Brain microvascular endothelial cell (primary cell): ENCODE measurements around the gene KPRP.

Source experiments
- DNase-seq: peaks from one replicate; pipeline ENCODE4 v3.0.0-alpha.2; 2020
- H3K27ac ChIP-seq: fragments of 250-450 bp; sonication (Bioruptor Pico); 2 replicates; pipeline ENCODE4 v1.5.1; 2020; ENCODE audit warnings: mild to moderate bottlenecking, moderate library complexity
- H3K27me3 ChIP-seq: fragments of 250-450 bp; sonication (Bioruptor Pico); replicated peaks from 2 replicates; pipeline ENCODE4 v1.5.1; 2020; ENCODE audit warnings: mild to moderate bottlenecking
- H3K36me3 ChIP-seq: fragments of 250-450 bp; sonication (Bioruptor Pico); replicated peaks from 2 replicates; pipeline ENCODE4 v1.5.1; 2020; ENCODE audit warnings: mild to moderate bottlenecking
- H3K4me3 ChIP-seq: 2 replicates; pipeline ENCODE4 v1.5.1; 2011; ENCODE audit warnings: low read depth, mild to moderate bottlenecking, control low read depth, low read length, moderate library complexity
- in situ Hi-C: cut with HindIII; loops from 2 replicates; pipeline ENCODE4 v1.10.0; 2017; ENCODE audit warnings: low sequenced_read_pairs, low pct_ligation_motif_present
- TF ChIP-seq, protein P1 (sequence below): IDR thresholded peaks from 2 replicates; pipeline ENCODE4 v1.5.1; 2011; ENCODE audit warnings: low read depth, mild to moderate bottlenecking, moderate library complexity, low read length, control low read depth, inconsistent platforms; ENCODE audit errors: missing control alignments

KPRP gene

DNA sequence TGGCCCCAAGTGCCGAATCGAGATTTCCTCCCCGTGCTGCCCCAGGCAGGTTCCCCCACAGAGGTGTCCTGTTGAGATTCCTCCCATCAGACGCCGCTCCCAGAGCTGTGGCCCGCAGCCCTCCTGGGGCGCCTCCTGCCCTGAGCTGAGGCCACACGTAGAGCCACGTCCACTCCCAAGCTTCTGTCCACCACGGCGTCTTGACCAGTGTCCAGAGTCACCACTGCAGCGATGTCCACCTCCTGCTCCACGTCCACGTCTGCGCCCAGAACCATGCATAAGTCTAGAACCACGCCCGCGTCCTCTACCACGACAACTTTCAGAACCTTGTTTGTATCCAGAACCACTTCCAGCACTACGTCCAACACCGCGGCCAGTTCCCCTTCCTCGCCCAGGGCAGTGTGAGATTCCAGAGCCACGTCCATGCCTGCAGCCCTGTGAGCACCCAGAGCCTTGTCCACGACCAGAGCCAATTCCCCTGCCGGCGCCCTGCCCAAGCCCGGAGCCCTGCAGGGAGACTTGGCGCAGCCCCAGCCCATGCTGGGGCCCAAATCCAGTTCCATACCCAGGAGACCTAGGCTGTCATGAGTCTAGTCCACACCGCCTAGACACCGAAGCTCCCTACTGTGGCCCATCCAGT, 2.8 kb downstream of the KPRP start:
- Histone ChIP-seq H3K27me3 (no peaks in the 10 kb centered on the region), H3K36me3 (no peaks in the 10 kb centered on the region), H3K4me3 (no peak overlapping the region), H3K27ac (no peak overlapping the region)
- TF ChIP-seq, protein P1, sequence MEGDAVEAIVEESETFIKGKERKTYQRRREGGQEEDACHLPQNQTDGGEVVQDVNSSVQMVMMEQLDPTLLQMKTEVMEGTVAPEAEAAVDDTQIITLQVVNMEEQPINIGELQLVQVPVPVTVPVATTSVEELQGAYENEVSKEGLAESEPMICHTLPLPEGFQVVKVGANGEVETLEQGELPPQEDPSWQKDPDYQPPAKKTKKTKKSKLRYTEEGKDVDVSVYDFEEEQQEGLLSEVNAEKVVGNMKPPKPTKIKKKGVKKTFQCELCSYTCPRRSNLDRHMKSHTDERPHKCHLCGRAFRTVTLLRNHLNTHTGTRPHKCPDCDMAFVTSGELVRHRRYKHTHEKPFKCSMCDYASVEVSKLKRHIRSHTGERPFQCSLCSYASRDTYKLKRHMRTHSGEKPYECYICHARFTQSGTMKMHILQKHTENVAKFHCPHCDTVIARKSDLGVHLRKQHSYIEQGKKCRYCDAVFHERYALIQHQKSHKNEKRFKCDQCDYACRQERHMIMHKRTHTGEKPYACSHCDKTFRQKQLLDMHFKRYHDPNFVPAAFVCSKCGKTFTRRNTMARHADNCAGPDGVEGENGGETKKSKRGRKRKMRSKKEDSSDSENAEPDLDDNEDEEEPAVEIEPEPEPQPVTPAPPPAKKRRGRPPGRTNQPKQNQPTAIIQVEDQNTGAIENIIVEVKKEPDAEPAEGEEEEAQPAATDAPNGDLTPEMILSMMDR: no peak
- no peak for DNase-seq
- in situ Hi-C loops: no loop called here

DNA sequence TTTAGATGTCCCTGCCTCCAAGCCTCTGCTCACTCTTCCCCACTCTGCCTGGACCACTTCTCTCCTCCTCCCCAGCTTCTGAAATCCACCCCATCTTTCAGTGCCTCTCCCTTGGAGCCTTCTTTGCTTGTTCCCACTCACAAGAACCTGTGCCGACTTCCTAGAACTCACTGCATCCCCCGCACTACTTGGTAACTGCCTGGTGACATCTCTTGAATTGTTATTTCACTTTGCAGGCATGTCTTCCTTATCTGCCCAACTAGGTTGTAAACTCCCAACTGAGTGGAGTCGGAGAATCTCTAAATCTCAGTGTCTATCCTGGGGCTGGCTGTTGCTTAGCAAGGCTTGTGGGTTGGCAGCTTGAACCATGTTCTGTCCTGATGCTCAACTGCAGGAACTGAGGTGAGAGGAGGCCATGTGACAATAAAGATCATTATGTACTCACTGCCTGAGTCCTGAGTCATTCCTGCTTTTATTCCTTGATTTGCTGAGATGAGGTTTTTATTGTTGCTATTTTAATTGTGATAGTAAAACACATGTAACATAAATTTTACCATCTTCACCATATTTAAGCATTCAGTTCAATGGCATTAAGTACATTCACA, 3.9 kb downstream of the KPRP start:
- Histone ChIP-seq H3K36me3 (no peaks in the 10 kb centered on the region), H3K27ac (no peak overlapping the region), H3K4me3 (no peak overlapping the region), H3K27me3 (no peaks in the 10 kb centered on the region)
- in situ Hi-C loops: no loop called here
- TF ChIP-seq, protein P1: no peak
- DNase-seq: no peak

DNA sequence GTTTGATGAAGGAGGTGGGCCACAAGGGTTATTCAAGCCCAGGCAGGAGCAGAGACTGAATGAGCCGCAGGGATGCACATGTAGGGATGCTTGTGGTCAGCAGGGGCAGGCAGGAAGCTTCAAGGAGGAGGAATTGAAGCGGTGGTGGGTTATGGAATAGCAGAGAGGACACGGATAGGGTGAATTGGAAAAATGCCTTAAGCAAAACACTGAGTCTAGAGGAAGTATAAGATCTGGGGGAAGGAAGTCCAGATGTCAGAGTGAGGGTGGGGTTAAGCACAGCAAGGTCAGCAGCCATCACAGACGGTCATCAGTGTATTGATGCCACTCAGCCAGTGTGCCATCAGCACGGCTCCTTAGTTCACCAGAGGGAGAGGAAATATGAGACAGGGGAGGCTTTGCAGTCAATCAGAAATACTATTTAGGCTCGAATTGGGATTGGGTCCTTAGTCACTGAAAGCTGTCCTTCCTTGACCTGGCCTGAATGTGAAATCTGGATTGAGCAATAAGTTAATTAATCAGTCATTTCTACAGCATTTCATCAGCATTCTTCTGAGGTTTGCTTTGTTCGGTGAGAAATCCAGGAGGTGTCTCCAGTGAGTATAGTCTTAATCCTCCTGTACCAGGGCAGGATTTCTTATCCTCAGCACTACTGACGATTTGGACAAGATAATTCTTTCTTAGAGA, 11.2 kb downstream of the KPRP start:
- Histone ChIP-seq H3K27me3 (no peaks in the 10 kb centered on the region), H3K36me3 (no peaks in the 10 kb centered on the region), H3K4me3 (no peak overlapping the region), H3K27ac (no peak overlapping the region)
- in situ Hi-C loops: no loop called here
- no peak for DNase-seq
- TF ChIP-seq, protein P1: no peak

DNA sequence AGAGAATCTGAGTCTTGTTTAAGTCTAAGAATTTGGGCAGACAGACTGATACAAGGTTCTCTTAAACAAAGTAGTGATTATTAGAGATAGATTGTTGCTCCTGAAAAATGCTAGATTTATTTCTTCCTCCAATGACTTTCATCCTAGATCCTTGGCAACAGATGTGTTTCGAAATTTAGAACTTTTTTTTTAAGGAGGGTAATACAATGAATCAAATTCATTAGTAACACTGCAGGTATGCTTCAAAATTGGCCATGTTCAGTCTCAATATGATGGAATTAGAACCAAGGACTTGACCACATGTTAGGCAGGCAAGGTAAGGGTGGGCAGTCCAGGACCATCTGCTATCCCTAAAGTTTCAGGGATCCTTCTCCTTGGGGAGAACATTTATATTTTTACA, 12.6 kb downstream of the KPRP start:
- no peaks in the 10 kb centered on the region for H3K27me3 ChIP-seq
- DNase-seq: no peak
- in situ Hi-C loops: no loop called here
- no peaks in the 10 kb centered on the region for H3K36me3 ChIP-seq
- TF ChIP-seq, protein P1: no peak
- H3K4me3 ChIP-seq: no peak overlapping the region
- no peak overlapping the region for H3K27ac ChIP-seq

DNA sequence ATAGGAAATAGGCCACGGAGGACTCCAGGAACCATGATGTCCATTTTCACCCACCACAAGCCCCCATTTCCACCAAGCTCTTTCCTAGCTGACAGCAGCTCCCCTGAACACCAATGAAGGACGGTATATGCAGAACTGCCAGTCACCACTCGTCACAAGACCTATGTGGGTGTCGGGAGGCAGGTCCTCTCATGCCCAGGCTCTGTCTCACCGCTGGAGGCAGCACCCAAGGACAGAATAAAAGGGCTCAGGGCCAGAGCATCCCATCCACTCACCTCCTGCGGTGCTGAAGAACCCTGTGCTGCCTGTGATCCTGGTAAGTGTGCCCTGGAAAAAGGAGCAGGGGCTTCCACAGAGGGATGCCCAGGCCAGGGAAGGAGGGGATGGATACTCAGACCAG, 17.1 kb downstream of the KPRP start, which contains the start of gene LCE1F:
Gene LCE1F, plus strand, starts transcription at position 266 of the 400 bp plus-strand sequence. CDS start 1,232 bp downstream, outside the sequence.
- TF ChIP-seq, protein P1: no peak
- Histone ChIP-seq H3K27me3 (no peaks in the 10 kb centered on the region), H3K36me3 (no peaks in the 10 kb centered on the region), H3K4me3 (no peak within 1 kb of the TSS), H3K27ac (no peak within 1 kb of the TSS)
- DNase-seq: no peak
- in situ Hi-C loops: no loop called here
